ENCODE data around the gene SELENBP1.

- TF ChIP-seq RAD21 (IDR thresholded peaks at IDR 0.05; ENCODE audit: low read depth) (no peak), REST (IDR thresholded peaks at IDR 0.05; ENCODE audit: low read depth) (no peak), YY1 (IDR thresholded peaks at IDR 0.05; ENCODE audit: low read depth) (no peak), MAX (IDR thresholded peaks at IDR 0.05) (no peak), NFIC (IDR thresholded peaks at IDR 0.05) (no peak), TEAD4 (IDR thresholded peaks at IDR 0.05) (no peak), EP300 (IDR thresholded peaks at IDR 0.05; ENCODE audit: borderline replicate concordance) (no peak), CREB1 (IDR thresholded peaks at IDR 0.05; ENCODE audit: low read depth) (no peak), TAF1 (IDR thresholded peaks at IDR 0.05; ENCODE audit: low read depth) (no peak), CEBPB (IDR thresholded peaks at IDR 0.05) (no peak), TCF12 (IDR thresholded peaks at IDR 0.05; ENCODE audit: low read depth) (no peak)
These were observed 31.1 kb upstream of the SELENBP1 start for GRCh38 chr1:151403612-151404011.
